HG03439 (cell line): Measurements from ENCODE around the gene RSBN1L.
"Not testable (repeated sequence)": the region's sequence is repeated elsewhere in the genome, so short reads cannot be mapped to it uniquely, and the experiment has no call there.

Experiments
- ATAC-seq: cut with Tn5 transposase; IDR thresholded peaks from one replicate; pipeline ENCODE4 v1.9.1; 2021; ENCODE audit warnings: mild to moderate bottlenecking, moderate library complexity; ENCODE audit not compliant: unreplicated experiment

Gene RSBN1L

DNA sequence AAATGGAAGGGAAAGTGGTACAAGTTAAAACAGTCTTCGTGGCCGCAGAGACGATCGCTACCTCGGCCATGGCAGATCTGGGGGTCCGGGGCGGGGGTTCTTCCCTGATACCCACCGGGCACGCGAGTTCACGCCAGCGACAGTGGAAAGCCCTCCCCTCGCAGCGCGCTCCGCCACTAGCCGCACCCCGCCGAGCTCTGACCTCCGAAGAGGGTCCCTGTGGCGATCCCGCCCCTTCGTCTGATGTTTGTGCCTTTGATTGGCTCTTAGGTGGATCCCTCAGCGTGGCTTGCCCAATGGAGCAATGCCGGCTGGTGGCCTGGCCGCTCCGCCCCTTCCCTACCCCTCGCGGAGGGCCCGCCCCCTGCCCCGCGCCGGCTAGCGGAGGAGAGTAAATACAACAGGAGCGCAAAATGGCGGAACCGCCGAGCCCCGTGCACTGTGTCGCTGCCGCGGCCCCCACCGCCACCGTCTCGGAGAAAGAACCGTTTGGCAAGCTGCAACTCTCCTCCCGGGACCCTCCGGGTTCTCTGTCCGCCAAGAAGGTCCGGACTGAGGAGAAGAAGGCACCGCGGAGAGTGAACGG lies at the start of gene RSBN1L:
RSBN1L (plus strand) TSS at position 403 of the 586 bp plus-strand sequence; CDS start at position 414, 11 bp downstream.
- ATAC-seq, result peak; percentile 97

DNA sequence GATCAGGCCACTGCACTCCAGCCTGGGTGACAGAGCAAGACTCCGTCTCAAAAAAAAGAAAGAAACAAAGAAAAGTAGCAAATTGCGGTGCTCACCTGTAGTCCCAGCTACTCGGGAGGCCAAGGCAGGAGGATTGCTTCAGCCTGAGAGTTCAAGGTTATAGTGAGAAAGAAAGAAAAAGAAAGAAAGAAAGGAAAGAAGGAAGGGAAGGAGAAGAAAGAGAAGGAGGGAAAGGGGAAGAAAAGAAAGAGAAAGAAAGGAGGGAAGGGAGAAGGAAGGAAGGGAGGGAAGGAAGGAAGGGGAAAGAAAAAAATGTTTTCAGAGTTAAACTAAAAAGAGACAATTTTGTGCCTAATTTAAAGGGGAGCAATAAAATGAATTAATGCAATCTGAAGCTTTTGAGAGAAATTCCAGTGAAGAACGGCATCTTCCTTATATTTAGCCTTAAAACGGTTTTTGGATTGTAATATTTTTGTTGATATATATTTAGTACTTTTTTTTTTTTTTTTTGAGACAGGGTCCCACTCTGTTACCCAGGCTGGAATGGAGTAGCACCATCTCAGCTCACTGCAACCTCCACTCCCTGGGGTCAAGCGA lies 47.4 kb upstream of the RSBN1L start:
- ATAC-seq, result no peak

GRCh38 chr7:77649716-77650349 lies 46.4 kb upstream of the RSBN1L start:
- ATAC-seq, result no peak

DNA sequence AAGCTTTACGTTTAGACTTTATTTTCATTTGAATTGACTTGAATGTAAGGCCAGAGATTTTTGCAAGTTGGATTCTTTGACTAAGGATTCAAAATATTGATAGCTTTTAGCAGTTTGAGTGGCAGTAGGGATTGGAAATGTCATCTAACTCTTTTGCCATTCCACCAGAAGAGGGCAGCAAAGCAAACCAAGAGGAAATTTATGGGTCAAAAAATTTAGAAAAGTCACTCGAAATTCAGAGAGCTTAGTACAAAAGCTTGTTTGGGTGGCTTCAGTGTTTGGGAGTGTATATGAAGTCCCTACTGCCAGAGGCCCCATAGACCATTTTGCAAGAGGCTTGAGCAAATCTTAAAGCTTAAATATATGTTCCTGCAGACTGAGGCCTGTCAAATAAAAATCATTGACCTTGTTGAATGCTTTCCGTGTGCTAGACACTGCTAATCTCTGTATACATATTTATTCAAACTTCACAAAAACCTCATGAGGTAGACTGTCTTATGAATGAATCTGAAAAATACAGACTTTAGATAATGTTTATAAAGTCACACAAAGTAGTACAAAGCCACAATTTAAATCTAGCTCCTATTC lies 44.6 kb upstream of the RSBN1L start:
- no peak for ATAC-seq

DNA sequence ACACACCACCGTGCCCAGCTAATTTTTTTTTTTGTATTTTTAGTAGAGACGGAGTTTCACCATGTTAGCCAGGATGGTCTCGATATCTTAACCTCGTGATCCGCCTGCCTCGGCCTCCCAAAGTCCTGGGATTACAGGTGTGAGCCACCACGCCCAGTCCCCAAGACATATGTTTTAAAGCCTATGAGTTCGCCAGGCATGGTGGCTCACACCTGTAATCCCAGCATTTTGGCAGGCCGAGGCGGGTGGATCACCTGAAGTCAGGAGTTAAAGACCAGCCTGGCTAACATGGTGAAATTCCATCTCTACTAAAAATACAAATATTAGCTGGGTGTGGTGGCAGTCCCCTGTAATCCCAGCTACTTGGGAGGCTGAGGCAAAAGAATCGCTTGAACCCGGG lies 43.4 kb upstream of the RSBN1L start:
- not testable (repeated sequence) for ATAC-seq

GRCh38 chr7:77653572-77653971 lies 42.7 kb upstream of the RSBN1L start:
- ATAC-seq, result no peak

GRCh38 chr7:77655356-77655755 lies 40.9 kb upstream of the RSBN1L start:
- ATAC-seq, result no peak

GRCh38 chr7:77655836-77656455 lies 40.3 kb upstream of the RSBN1L start:
- no peak for ATAC-seq

DNA sequence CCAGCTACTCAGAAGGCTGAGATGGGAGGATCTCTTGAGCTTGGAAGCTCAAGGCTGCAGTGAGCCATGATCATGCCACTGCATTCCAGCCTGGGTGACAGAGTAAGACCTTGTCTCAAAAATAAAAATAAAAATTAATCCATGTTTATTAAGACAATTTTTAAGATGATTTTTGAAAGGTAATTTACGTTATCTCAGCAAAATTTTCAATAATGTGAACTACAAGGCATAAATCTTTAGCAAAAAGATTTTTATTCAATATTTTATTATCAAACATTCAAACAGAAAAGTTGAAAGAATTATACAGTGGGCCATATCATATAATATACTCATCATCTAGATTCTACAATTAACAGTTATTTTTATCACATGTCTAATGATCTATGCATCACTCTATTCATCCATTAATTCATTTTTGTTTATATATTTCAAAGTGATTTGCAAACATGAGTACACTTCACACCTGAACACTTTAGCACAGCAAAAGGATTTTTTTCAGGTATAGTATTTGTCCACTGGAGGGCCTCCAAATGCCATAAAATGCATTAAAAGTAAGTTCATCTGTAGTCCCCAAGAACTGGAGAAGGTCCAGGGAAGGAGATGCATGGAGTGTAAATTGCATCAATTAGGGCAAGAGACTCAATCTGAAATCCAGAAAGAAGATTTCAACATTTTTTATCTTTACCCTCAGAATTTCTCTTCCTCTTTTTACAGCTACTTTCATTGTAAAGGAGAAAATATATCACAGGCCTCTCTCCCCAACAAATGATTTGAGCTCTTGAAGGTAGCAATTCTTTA lies 38.6 kb upstream of the RSBN1L start:
- peak; percentile 82 for ATAC-seq

DNA sequence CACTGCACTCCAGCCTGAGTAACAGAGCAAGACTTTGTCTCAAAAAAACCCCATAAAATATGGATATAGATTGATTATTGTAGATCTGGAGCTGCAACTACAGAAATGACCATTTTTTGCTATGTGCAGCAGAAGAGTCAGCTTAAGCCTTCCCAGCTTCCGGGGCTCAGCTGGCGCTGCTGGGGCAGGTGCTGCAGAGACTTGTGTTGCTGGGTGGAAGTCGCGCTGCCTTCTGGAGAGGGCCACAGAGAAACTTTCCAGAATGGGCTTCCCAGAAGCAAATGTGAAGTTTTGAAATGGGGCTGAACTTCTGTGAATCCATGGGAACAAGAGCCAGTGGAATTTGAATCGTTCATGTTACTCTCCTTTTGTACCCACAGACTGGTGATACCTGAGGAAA lies 37.3 kb upstream of the RSBN1L start:
- ATAC-seq, result no peak

DNA sequence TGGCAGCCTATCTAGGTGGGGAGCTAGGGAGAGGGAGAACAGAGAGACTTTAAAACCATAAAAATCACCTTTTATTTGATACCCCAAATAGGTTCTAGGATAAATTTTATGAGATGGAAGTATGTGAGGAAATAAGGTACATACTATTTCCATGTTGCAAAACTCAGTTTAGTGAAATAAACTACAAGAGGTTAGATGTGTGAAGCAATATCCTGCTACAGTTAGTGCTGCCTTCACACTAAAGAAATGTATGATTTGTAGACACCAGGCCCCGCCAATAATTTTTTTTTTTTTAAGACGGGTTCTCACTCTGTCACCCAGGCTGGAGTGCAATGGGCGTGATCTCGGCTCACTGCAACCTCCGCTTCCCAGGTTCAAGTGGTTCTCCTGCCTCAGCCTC lies 34.4 kb upstream of the RSBN1L start:
- no peak for ATAC-seq

- no peak for ATAC-seq
Observed at GRCh38 chr7:77662869-77663268, 33.4 kb upstream of the RSBN1L start.

DNA sequence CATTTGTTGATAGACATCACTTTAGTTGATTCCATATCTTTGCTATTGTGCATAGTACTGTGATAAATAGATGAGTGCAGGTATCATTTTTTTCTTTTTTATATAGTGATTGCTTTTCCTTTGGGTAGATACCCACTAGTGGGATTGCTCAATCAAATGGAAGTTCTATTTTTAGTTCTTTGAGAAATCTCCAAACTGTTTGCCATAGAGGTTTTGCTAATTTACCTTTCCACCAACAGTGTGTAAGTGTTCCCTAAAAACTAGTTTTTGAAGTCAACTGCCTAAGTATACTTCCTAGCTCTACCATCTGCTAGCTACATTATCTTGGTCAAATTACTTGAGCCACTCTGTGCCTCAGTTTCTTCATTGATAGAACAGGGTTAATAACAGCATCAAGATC lies 31.5 kb upstream of the RSBN1L start:
- ATAC-seq, result no peak

GRCh38 chr7:77665161-77665560 lies 31.1 kb upstream of the RSBN1L start:
- no peak for ATAC-seq

GRCh38 chr7:77667459-77668086 lies 28.7 kb upstream of the RSBN1L start:
- no peak for ATAC-seq

GRCh38 chr7:77674878-77675277 lies 21.4 kb upstream of the RSBN1L start:
- peak; percentile 72 for ATAC-seq

DNA sequence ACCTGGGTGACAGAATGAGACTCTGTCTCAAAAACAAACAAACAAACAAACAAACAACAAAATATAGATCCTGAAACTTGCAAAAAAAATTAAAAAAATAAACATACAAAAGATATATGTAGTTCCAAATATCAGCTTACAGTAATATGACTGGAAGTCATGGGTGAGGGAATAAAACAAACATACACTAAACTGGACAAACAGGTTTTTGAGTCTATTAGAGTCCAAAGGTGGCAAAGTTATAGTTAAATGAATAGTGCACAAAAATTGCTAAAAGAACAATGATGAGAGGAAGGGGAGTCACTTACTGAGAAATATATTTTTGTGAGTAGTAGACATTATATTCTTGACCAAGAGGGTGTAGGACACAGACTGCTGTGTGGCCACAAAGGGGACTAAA lies 16.7 kb upstream of the RSBN1L start:
- ATAC-seq, result no peak

- ATAC-seq, result no peak
Observed at GRCh38 chr7:77680266-77680665, 16.0 kb upstream of the RSBN1L start.

- no peak for ATAC-seq
Observed at GRCh38 chr7:77684030-77684429, 12.2 kb upstream of the RSBN1L start.

GRCh38 chr7:77685233-77685632 lies 11.0 kb upstream of the RSBN1L start:
- no peak for ATAC-seq
